GM13977 (cell line): ENCODE results near the gene ZNF207.
A peak's percentile ranks its signal among the peaks of the same experiment; 100 is the strongest.

Experiments
- DNase-seq: peaks from one replicate; pipeline ENCODE4 v3.0.0; 2012; ENCODE audit warnings: low spot score
- CTCF ChIP-seq: IDR thresholded peaks from 2 replicates; pipeline ENCODE4 v1.5.1; 2012; ENCODE audit warnings: mild to moderate bottlenecking, control low read depth; ENCODE audit not compliant: insufficient read depth; ENCODE audit errors: extremely low read depth, missing control alignments
- in situ Hi-C: fragments of 300-500 bp; cut with MboI; formaldehyde crosslinking; loops from one replicate; pipeline ENCODE4 v1.12.0; 2022; ENCODE audit warnings: low sequenced_read_pairs, low pct_unique_long_range_greater_than_20kb, mixed read lengths, inconsistent platforms; ENCODE audit not compliant: unreplicated experiment

Gene ZNF207

GRCh38 chr17:32333187-32333586 is 16.8 kb upstream of the ZNF207 start:
- in situ Hi-C loops = no loop called here
- no peak for TF ChIP-seq CTCF
- DNase-seq = no peak

GRCh38 chr17:32335046-32335445 is 14.9 kb upstream of the ZNF207 start:
- no peak for DNase-seq
- TF ChIP-seq CTCF = no peak
- in situ Hi-C loops = no loop called here

- TF ChIP-seq CTCF = no peak
- in situ Hi-C loops = no loop called here
- no peak for DNase-seq
Measured at GRCh38 chr17:32335687-32336086, 14.3 kb upstream of the ZNF207 start.

GRCh38 chr17:32341141-32341856 is 8.7 kb upstream of the ZNF207 start:
- in situ Hi-C loops = no loop called here
- no peak for TF ChIP-seq CTCF
- DNase-seq = peak; percentile 52

GRCh38 chr17:32341857-32342602 is 7.9 kb upstream of the ZNF207 start, which contains the start of gene C17orf75:
Gene C17orf75, minus strand, starts transcription at chr17:32342173. Its CDS starts 34 bp downstream, at chr17:32342139.
- TF ChIP-seq CTCF = no peak
- peak; percentile 80 for DNase-seq
- in situ Hi-C loops = no loop called here

GRCh38 chr17:32342603-32343325 is 7.2 kb upstream of the ZNF207 start:
- TF ChIP-seq CTCF = no peak
- DNase-seq = no peak
- in situ Hi-C loops = no loop called here
